ENCODE measurements around the gene IGLL1.
"Not testable (repeated sequence)": the region's sequence is repeated elsewhere in the genome, so short reads cannot be mapped to it uniquely, and the experiment has no call there.

Gene IGLL1

GRCh38 chr22:23539135-23539838 is 40.8 kb downstream of the IGLL1 start:
- DNase-seq: peak; percentile 84

- DNase-seq: not testable (repeated sequence)
Measured at GRCh38 chr22:23538696-23539030, 41.4 kb downstream of the IGLL1 start.

GRCh38 chr22:23537830-23538695 is 42.0 kb downstream of the IGLL1 start:
- not testable (repeated sequence) for DNase-seq

GRCh38 chr22:23537416-23537815 is 42.7 kb downstream of the IGLL1 start:
- no peak for DNase-seq

- no peak for DNase-seq
Measured at GRCh38 chr22:23536821-23537345, 43.2 kb downstream of the IGLL1 start.

- not testable (repeated sequence) for DNase-seq
Measured at GRCh38 chr22:23535790-23536661, 44.1 kb downstream of the IGLL1 start.

GRCh38 chr22:23534851-23535717 is 45.0 kb downstream of the IGLL1 start:
- DNase-seq: no peak

- DNase-seq: no peak
Measured at GRCh38 chr22:23534201-23534850, 45.8 kb downstream of the IGLL1 start.

- no peak for DNase-seq
Measured at GRCh38 chr22:23533771-23534191, 46.3 kb downstream of the IGLL1 start.

GRCh38 chr22:23533328-23533762 is 46.7 kb downstream of the IGLL1 start:
- peak; percentile 61 for DNase-seq

- DNase-seq: no peak
Measured at GRCh38 chr22:23532731-23533130, 47.4 kb downstream of the IGLL1 start.

GRCh38 chr22:23531966-23532705 is 48.0 kb downstream of the IGLL1 start:
- no peak for DNase-seq

GRCh38 chr22:23531283-23531956 is 48.7 kb downstream of the IGLL1 start:
- DNase-seq: no peak

GRCh38 chr22:23530766-23531282 is 49.3 kb downstream of the IGLL1 start:
- DNase-seq: no peak

- DNase-seq: no peak
Measured at GRCh38 chr22:23530106-23530505, 50.0 kb downstream of the IGLL1 start.

GRCh38 chr22:23529166-23530103 is 50.7 kb downstream of the IGLL1 start:
- DNase-seq: no peak

GRCh38 chr22:23527971-23528740 is 51.9 kb downstream of the IGLL1 start:
- no peak for DNase-seq
